AG09309 (cell line): ENCODE data around the gene CDH12.

ENCODE experiments used
- DNase-seq: peaks from one replicate; pipeline ENCODE4 v3.0.0-alpha.2; 2010; ENCODE audit warnings: low read depth
- H3K4me3 ChIP-seq: 2 replicates; pipeline ENCODE4 v1.5.1; 2011; ENCODE audit warnings: mild to moderate bottlenecking, low read depth, low read length, moderate library complexity; ENCODE audit not compliant: control insufficient read depth
- CTCF ChIP-seq: IDR thresholded peaks from 2 replicates; pipeline ENCODE4 v1.5.1; 2011; ENCODE audit warnings: mild to moderate bottlenecking, low read depth, low read length, inconsistent platforms; ENCODE audit not compliant: insufficient read depth, control insufficient read depth; ENCODE audit errors: missing control alignments

The CDH12 gene

GRCh38 chr5:21783074-21783679 lies 1070.0 kb downstream of the CDH12 start:
- no peak overlapping the region for H3K4me3 ChIP-seq
- no peak for TF ChIP-seq CTCF
- no peak for DNase-seq

- TF ChIP-seq CTCF: no peak
- no peak for DNase-seq
Observed at GRCh38 chr5:21776466-21776865, 1076.7 kb downstream of the CDH12 start.

GRCh38 chr5:21774801-21775200 lies 1078.3 kb downstream of the CDH12 start:
- DNase-seq: no peak
- H3K4me3 ChIP-seq: no peak overlapping the region
- no peak for TF ChIP-seq CTCF

More at GRCh38 chr5:21776466-21776865, 1076.7 kb downstream of the CDH12 start:
- no peak overlapping the region for H3K4me3 ChIP-seq

GRCh38 chr5:21774281-21774680 lies 1078.9 kb downstream of the CDH12 start:
- no peak overlapping the region for H3K4me3 ChIP-seq
- TF ChIP-seq CTCF: no peak
- no peak for DNase-seq

GRCh38 chr5:21773456-21773855 lies 1079.7 kb downstream of the CDH12 start:
- no peak overlapping the region for H3K4me3 ChIP-seq
- no peak for TF ChIP-seq CTCF
- no peak for DNase-seq

GRCh38 chr5:21765406-21765805 lies 1087.7 kb downstream of the CDH12 start:
- DNase-seq: no peak
- no peak overlapping the region for H3K4me3 ChIP-seq
- TF ChIP-seq CTCF: no peak
